K562 (cell line): ENCODE measurements around the gene TUBB4B. TPM values are rescaled to one million over a fixed set of nuclear protein-coding genes. Genes with fewer than 3 reads are reported as not detected.

ENCODE experiments used
- DNMT1 ChIP-seq: fragments of 450-650 bp; IDR thresholded peaks from 2 replicates; pipeline ENCODE4 v1.6.1; 2016; ENCODE audit warnings: antibody characterized with exemption, mild to moderate bottlenecking
- ESRRB ChIP-seq: fragments of 250-450 bp; sonication (Bioruptor Pico); IDR thresholded peaks from 2 replicates; pipeline ENCODE4 v1.5.0; 2020; ENCODE audit warnings: mild to moderate bottlenecking, moderate library complexity, borderline replicate concordance
- ETV5 ChIP-seq: sonication (generic); formaldehyde crosslinking; IDR thresholded peaks from 2 replicates; pipeline ENCODE4 v1.4.0; 2020; ENCODE audit warnings: low read depth, mild to moderate bottlenecking, missing genetic modification reagents
- FOXJ2 ChIP-seq: fragments of 200-800 bp; sonication (Bioruptor generic); IDR thresholded peaks from 2 replicates; pipeline ENCODE4 v1.6.1; 2016; ENCODE audit warnings: missing genetic modification characterization, missing compliant biosample characterization
- MLX ChIP-seq, 2 experiments: fragments of 450-650 bp in 1 of 2; sonication (generic) in 1 of 2; formaldehyde crosslinking; conservative IDR thresholded peaks; 2 replicates each; pipeline versions ENCODE4 v1.4.0 to v1.8.1; 2020 to 2022; ENCODE audit warnings: mild to moderate bottlenecking in 1 of 2, missing genetic modification reagents in 1 of 2
- MTF1 ChIP-seq: fragments of 250-450 bp; sonication (Bioruptor Pico); IDR thresholded peaks from 2 replicates; pipeline ENCODE4 v1.9.0; 2021; ENCODE audit warnings: moderate library complexity, mild to moderate bottlenecking, inconsistent platforms, borderline replicate concordance
- NR2F6 ChIP-seq: fragments of 450-650 bp; formaldehyde crosslinking; IDR thresholded peaks from 2 replicates; pipeline ENCODE4 v1.4.0; 2020; ENCODE audit warnings: mild to moderate bottlenecking
- PRPF4 ChIP-seq: fragments of 200-400 bp; formaldehyde crosslinking; IDR thresholded peaks from one replicate; pipeline ENCODE4 v1.6.1; 2017; ENCODE audit warnings: low read length, low read depth, mild to moderate bottlenecking; ENCODE audit not compliant: insufficient read depth, poor library complexity, severe bottlenecking
- PTRF ChIP-seq: fragments of 450-650 bp; IDR thresholded peaks from 2 replicates; pipeline ENCODE4 v1.6.1; 2016; ENCODE audit warnings: mild to moderate bottlenecking, missing genetic modification characterization, missing compliant biosample characterization
- RB1 ChIP-seq: fragments of 450-650 bp; IDR thresholded peaks from 2 replicates; pipeline ENCODE4 v1.6.1; 2017; ENCODE audit warnings: low read depth, mild to moderate bottlenecking
- RBM22 ChIP-seq: fragments of 200-400 bp; formaldehyde crosslinking; IDR thresholded peaks from 2 replicates; pipeline ENCODE4 v1.6.1; 2018; ENCODE audit warnings: low read length, low read depth; ENCODE audit not compliant: poor library complexity, severe bottlenecking
- SAFB2 ChIP-seq: fragments of 200-400 bp; formaldehyde crosslinking; IDR thresholded peaks from 2 replicates; pipeline ENCODE4 v1.6.1; 2018; ENCODE audit warnings: borderline replicate concordance, low read length, low read depth, moderate library complexity; ENCODE audit not compliant: severe bottlenecking
- TARDBP ChIP-seq: fragments of 450-650 bp; IDR thresholded peaks from 2 replicates; pipeline ENCODE4 v1.6.1; 2016
- XRCC5 ChIP-seq: fragments of 200-400 bp; formaldehyde crosslinking; IDR thresholded peaks from 2 replicates; pipeline ENCODE4 v1.6.1; 2017; ENCODE audit warnings: low read depth, mild to moderate bottlenecking, low read length
- ZBTB40 ChIP-seq, 2 experiments: fragments of 450-650 bp in 1 of 2; sonication (generic) in 1 of 2; formaldehyde crosslinking in 1 of 2; IDR thresholded peaks; 2 replicates each; pipeline versions ENCODE4 v1.7.1 to v1.9.0; 2016 to 2022; ENCODE audit warnings: inconsistent platforms in 1 of 2, mild to moderate bottlenecking in 1 of 2, missing genetic modification reagents in 1 of 2
- ZNF239 ChIP-seq: fragments of 250-450 bp; sonication (Bioruptor Pico); IDR thresholded peaks from 2 replicates; pipeline ENCODE4 v1.4.0; 2020; ENCODE audit warnings: mild to moderate bottlenecking
- ZNF431 ChIP-seq: sonication (generic); formaldehyde crosslinking; IDR thresholded peaks from 2 replicates; pipeline ENCODE4 v1.8.0; 2022; ENCODE audit warnings: mild to moderate bottlenecking, missing genetic modification reagents
- ZNF583 ChIP-seq: fragments of 250-450 bp; sonication (Bioruptor Pico); IDR thresholded peaks from 2 replicates; pipeline ENCODE4 v1.4.0; 2020
- polyA plus RNA-seq, 8 experiments: library from polyadenylated mRNA; depleted of rRNA in 4 of 8; stranded (reverse) in 5 of 8; unstranded in 3 of 8; fragments of >200 nt; fragmentation: Nextera tagmentation in 2 of 8; fragmentation: Illumina TruSeq in 1 of 8; extraction: Ambion mirVana in 2 of 8; extraction: Trizol in 1 of 8; gene quantifications; 2 replicates each; pipeline versions ENCODE4 v1.2.1 to v1.2.3, GENCODE V29; 2011 to 2014; ENCODE audit warnings: inconsistent platforms in 1 of 8, missing spikeins in 1 of 8
- total RNA-seq, 7 experiments: library from RNA; depleted of rRNA in 6 of 7; stranded (reverse); fragments of >200 nt in 6 of 7; fragmentation: Illumina TruSeq in 2 of 7; extraction: Trizol in 2 of 7; gene quantifications; 2 replicates each; pipeline versions ENCODE4 v1.2.1 to v1.2.3, GENCODE V29; 2011 to 2021; ENCODE audit warnings: low replicate concordance in 1 of 7

TUBB4B gene
- total and polyA plus RNA-seq, 9 of the 15 experiments (the other 6 are each of a cell fraction or from before 2014, with no cell fraction given), result 24.1 to 443 (median 268) TPM

- TF ChIP-seq MLX (CRISPR knock-in tag; conservative IDR thresholded peaks at IDR 0.05) (no peak), RB1 (0 out of 2 replicates have a peak, but pooled peaks have one; percentile 32), RBM22 (peak; percentile 45), DNMT1 (no peak), ZNF239 (CRISPR knock-in tag) (no peak), ETV5 (CRISPR knock-in tag) (no peak), ZNF583 (CRISPR knock-in tag) (no peak), XRCC5 (no peak), NR2F6 (CRISPR knock-in tag) (no peak), SAFB2 (no peak), ESRRB (CRISPR knock-in tag) (no peak), FOXJ2 (tag) (no peak), PRPF4 (no peak), MTF1 (no peak), TARDBP (no peak), PTRF (tag) (no peak), ZNF431 (no peak), ZBTB40 (IDR thresholded peaks at IDR 0.05) (no peak), ZBTB40 (CRISPR knock-in tag; IDR thresholded peaks at IDR 0.05) (no peak)
Measured at GRCh38 chr9:137278721-137279711, 37.9 kb downstream of the TUBB4B start (continued).
